Measurements from ENCODE around the gene MFSD11.

- TF ChIP-seq, protein P1, sequence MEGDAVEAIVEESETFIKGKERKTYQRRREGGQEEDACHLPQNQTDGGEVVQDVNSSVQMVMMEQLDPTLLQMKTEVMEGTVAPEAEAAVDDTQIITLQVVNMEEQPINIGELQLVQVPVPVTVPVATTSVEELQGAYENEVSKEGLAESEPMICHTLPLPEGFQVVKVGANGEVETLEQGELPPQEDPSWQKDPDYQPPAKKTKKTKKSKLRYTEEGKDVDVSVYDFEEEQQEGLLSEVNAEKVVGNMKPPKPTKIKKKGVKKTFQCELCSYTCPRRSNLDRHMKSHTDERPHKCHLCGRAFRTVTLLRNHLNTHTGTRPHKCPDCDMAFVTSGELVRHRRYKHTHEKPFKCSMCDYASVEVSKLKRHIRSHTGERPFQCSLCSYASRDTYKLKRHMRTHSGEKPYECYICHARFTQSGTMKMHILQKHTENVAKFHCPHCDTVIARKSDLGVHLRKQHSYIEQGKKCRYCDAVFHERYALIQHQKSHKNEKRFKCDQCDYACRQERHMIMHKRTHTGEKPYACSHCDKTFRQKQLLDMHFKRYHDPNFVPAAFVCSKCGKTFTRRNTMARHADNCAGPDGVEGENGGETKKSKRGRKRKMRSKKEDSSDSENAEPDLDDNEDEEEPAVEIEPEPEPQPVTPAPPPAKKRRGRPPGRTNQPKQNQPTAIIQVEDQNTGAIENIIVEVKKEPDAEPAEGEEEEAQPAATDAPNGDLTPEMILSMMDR (IDR thresholded peaks at IDR 0.05; ENCODE audit: insufficient read depth, low read length) = no peak
- TF ChIP-seq, protein P2, sequence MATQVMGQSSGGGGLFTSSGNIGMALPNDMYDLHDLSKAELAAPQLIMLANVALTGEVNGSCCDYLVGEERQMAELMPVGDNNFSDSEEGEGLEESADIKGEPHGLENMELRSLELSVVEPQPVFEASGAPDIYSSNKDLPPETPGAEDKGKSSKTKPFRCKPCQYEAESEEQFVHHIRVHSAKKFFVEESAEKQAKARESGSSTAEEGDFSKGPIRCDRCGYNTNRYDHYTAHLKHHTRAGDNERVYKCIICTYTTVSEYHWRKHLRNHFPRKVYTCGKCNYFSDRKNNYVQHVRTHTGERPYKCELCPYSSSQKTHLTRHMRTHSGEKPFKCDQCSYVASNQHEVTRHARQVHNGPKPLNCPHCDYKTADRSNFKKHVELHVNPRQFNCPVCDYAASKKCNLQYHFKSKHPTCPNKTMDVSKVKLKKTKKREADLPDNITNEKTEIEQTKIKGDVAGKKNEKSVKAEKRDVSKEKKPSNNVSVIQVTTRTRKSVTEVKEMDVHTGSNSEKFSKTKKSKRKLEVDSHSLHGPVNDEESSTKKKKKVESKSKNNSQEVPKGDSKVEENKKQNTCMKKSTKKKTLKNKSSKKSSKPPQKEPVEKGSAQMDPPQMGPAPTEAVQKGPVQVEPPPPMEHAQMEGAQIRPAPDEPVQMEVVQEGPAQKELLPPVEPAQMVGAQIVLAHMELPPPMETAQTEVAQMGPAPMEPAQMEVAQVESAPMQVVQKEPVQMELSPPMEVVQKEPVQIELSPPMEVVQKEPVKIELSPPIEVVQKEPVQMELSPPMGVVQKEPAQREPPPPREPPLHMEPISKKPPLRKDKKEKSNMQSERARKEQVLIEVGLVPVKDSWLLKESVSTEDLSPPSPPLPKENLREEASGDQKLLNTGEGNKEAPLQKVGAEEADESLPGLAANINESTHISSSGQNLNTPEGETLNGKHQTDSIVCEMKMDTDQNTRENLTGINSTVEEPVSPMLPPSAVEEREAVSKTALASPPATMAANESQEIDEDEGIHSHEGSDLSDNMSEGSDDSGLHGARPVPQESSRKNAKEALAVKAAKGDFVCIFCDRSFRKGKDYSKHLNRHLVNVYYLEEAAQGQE (IDR thresholded peaks at IDR 0.05; ENCODE audit: insufficient replicate concordance, low read depth) = no peak
- TF ChIP-seq POLR2AphosphoS5 (IDR thresholded peaks at IDR 0.05; ENCODE audit: low read depth) (no peak), GABPA (IDR thresholded peaks at IDR 0.05; ENCODE audit: low read depth) (no peak), SPI1 (IDR thresholded peaks at IDR 0.05; ENCODE audit: borderline replicate concordance, low read depth) (no peak)
Observed at GRCh38 chr17:76811834-76812233, 73.9 kb downstream of the MFSD11 start.

Measured in HL-60 (cell line).